Activated T-cell treated with anti-CD3 and anti-CD28 coated beads for 48 hours (primary cell): ENCODE data around the gene ATOH8.

Source experiments
- DNase-seq: peaks from one replicate; pipeline ENCODE4 v3.0.0-alpha.2; 2020; ENCODE audit warnings: low read depth

ATOH8 gene

GRCh38 chr2:85802354-85803103 is 48.7 kb downstream of the ATOH8 start:
- no peak for DNase-seq

- no peak for DNase-seq
Observed at GRCh38 chr2:85803704-85804425, 50.1 kb downstream of the ATOH8 start.

- peak; percentile 9 for DNase-seq
Observed at GRCh38 chr2:85804583-85804982, 50.8 kb downstream of the ATOH8 start.

- no peak for DNase-seq
Observed at GRCh38 chr2:85806358-85807118, 52.7 kb downstream of the ATOH8 start.

GRCh38 chr2:85807756-85808155 is 54.0 kb downstream of the ATOH8 start:
- no peak for DNase-seq

- DNase-seq = no peak
Observed at GRCh38 chr2:85810371-85811179, 56.8 kb downstream of the ATOH8 start.

- DNase-seq = no peak
Observed at GRCh38 chr2:85811180-85812093, 57.6 kb downstream of the ATOH8 start.

GRCh38 chr2:85812094-85812735 is 58.4 kb downstream of the ATOH8 start:
- no peak for DNase-seq

- no peak for DNase-seq
Observed at GRCh38 chr2:85813211-85813981, 59.6 kb downstream of the ATOH8 start.

GRCh38 chr2:85813982-85814801 is 60.4 kb downstream of the ATOH8 start:
- peak; percentile 76 for DNase-seq

- no peak for DNase-seq
Observed at GRCh38 chr2:85814802-85815550, 61.2 kb downstream of the ATOH8 start.

- no peak for DNase-seq
Observed at GRCh38 chr2:85819811-85820510, 66.2 kb downstream of the ATOH8 start.

- DNase-seq = no peak
Observed at GRCh38 chr2:85822766-85823165, 69.0 kb downstream of the ATOH8 start.

- no peak for DNase-seq
Observed at GRCh38 chr2:85823951-85824350, 70.2 kb downstream of the ATOH8 start.

- DNase-seq = peak; percentile 72
Observed at GRCh38 chr2:85826990-85827878, 73.4 kb downstream of the ATOH8 start.

- no peak for DNase-seq
Observed at GRCh38 chr2:85827879-85828569, 74.2 kb downstream of the ATOH8 start.
